IMR-90 (cell line): ENCODE results near the gene OSGIN1. TPM values are rescaled to one million over a fixed set of nuclear protein-coding genes. Genes with fewer than 3 reads are reported as not detected.

ENCODE experiments used
- ATAC-seq: fragments of 200-7000 bp; cut with Tn5 transposase; 2 replicates; pipeline ENCODE4 v1.9.1; 2020; ENCODE audit warnings: low read depth, mild to moderate bottlenecking, moderate library complexity
- BruUV-seq: library from RNA; stranded (reverse); fragments of 400-500 nt; replicated peaks from 2 replicates; lab custom pipeline; 2021; lab: Mats Ljungman, UMichigan
- CTCF ChIA-PET: fragments of 300-600 bp; formaldehyde crosslinking; extraction: SDS; loops from one replicate; lab custom pipeline; 2021; ENCODE audit warnings: antibody characterized with exemption; lab: Yijun Ruan, JAX
- POLR2A ChIA-PET: fragments of 300-600 bp; sonication (Branson Sonifier 250); formaldehyde crosslinking; loops from one replicate; lab custom pipeline; 2022; ENCODE audit warnings: antibody characterized with exemption; ENCODE audit not compliant: unreplicated experiment; lab: Charles Lee
- DNase-seq: peaks from one replicate; pipeline ENCODE4 v3.0.0; 2013
- H2AFZ ChIP-seq: replicated peaks from 2 replicates; pipeline ENCODE3; 2013; ENCODE audit warnings: low read length, mild to moderate bottlenecking; ENCODE audit not compliant: poor library complexity
- H2AK5ac ChIP-seq: 2 replicates; pipeline ENCODE4 v1.6.1; 2013; ENCODE audit warnings: low read depth, low read length, inconsistent platforms
- H2AK9ac ChIP-seq: replicated peaks from 2 replicates; pipeline ENCODE3; 2013; ENCODE audit warnings: mild to moderate bottlenecking, low read depth, low read length, moderate library complexity; ENCODE audit not compliant: poor library complexity
- H2BK120ac ChIP-seq: 2 replicates; pipeline ENCODE4 v1.6.1; 2013; ENCODE audit warnings: low read depth, low read length, inconsistent platforms
- H2BK15ac ChIP-seq: 3 replicates; pipeline ENCODE4 v1.6.1; 2013; ENCODE audit warnings: low read depth, low read length, inconsistent platforms
- H2BK20ac ChIP-seq: 2 replicates; pipeline ENCODE4 v1.6.1; 2013; ENCODE audit warnings: low read depth, mild to moderate bottlenecking, inconsistent platforms, low read length, moderate library complexity
- H2BK5ac ChIP-seq: 2 replicates; pipeline ENCODE4 v1.6.1; 2013; ENCODE audit warnings: mild to moderate bottlenecking, low read depth, low read length, inconsistent platforms; ENCODE audit not compliant: poor library complexity, severe bottlenecking
- H3K14ac ChIP-seq: replicated peaks from 2 replicates; pipeline ENCODE4 v1.6.1; 2013; ENCODE audit warnings: low read depth, low read length, inconsistent platforms
- H3K18ac ChIP-seq: 2 replicates; pipeline ENCODE4 v1.6.1; 2013; ENCODE audit warnings: low read depth, low read length, control low read depth
- H3K23ac ChIP-seq: 2 replicates; pipeline ENCODE4 v1.6.1; 2013; ENCODE audit warnings: low read depth, low read length, inconsistent platforms
- H3K27ac ChIP-seq: 2 replicates; pipeline ENCODE4 v1.5.1; 2013; ENCODE audit warnings: mild to moderate bottlenecking, control low read depth, low read length; ENCODE audit not compliant: insufficient read depth
- H3K27me3 ChIP-seq: 2 replicates; pipeline ENCODE4 v1.6.1; 2013; ENCODE audit warnings: low read length; ENCODE audit not compliant: control insufficient read depth, insufficient read depth
- H3K36me3 ChIP-seq: 2 replicates; pipeline ENCODE4 v1.6.1; 2013; ENCODE audit warnings: low read length, mixed read lengths; ENCODE audit not compliant: control insufficient read depth, insufficient read depth
- H3K4ac ChIP-seq: 2 replicates; pipeline ENCODE4 v1.6.1; 2013; ENCODE audit warnings: low read depth, low read length, inconsistent platforms
- H3K4me1 ChIP-seq: 2 replicates; pipeline ENCODE4 v1.6.1; 2013; ENCODE audit warnings: low read length, mixed read lengths; ENCODE audit not compliant: control insufficient read depth, insufficient read depth
- H3K4me2 ChIP-seq: 2 replicates; pipeline ENCODE4 v1.6.1; 2013; ENCODE audit warnings: low read depth, mild to moderate bottlenecking, control low read depth, low read length, moderate library complexity
- H3K4me3 ChIP-seq: 2 replicates; pipeline ENCODE4 v1.5.1; 2013; ENCODE audit warnings: low read depth, mild to moderate bottlenecking, control low read depth, low read length, moderate library complexity; ENCODE audit not compliant: insufficient read depth
- H3K56ac ChIP-seq: 2 replicates; pipeline ENCODE4 v1.6.1; 2013; ENCODE audit warnings: low read length, inconsistent platforms; ENCODE audit not compliant: insufficient read depth; ENCODE audit errors: extremely low read depth
- H3K79me1 ChIP-seq, 2 experiments: 2 replicates each; pipeline ENCODE4 v1.6.1; 2013; ENCODE audit warnings: low read length in 2 of 2, inconsistent platforms in 1 of 2, low read depth in 1 of 2
- H3K9ac ChIP-seq: 2 replicates; pipeline ENCODE4 v1.6.1; 2013; ENCODE audit warnings: low read depth, low read length, control low read depth
- H3K9me1 ChIP-seq: 2 replicates; pipeline ENCODE4 v1.6.1; 2013; ENCODE audit warnings: low read length, inconsistent platforms; ENCODE audit not compliant: insufficient read depth
- H3K9me3 ChIP-seq: 2 replicates; pipeline ENCODE4 v1.6.1; 2013; ENCODE audit warnings: low read length; ENCODE audit not compliant: control insufficient read depth, insufficient read depth
- H4K20me1 ChIP-seq: 2 replicates; pipeline ENCODE4 v1.6.1; 2013; ENCODE audit warnings: low read length, inconsistent platforms; ENCODE audit not compliant: insufficient read depth
- H4K5ac ChIP-seq: 2 replicates; pipeline ENCODE4 v1.6.1; 2013; ENCODE audit warnings: mild to moderate bottlenecking, low read depth, low read length, control low read depth
- H4K8ac ChIP-seq, 2 experiments: 2 replicates each; pipeline ENCODE4 v1.6.1; 2013; ENCODE audit warnings: low read depth in 2 of 2, low read length in 2 of 2, control low read depth in 1 of 2, inconsistent platforms in 1 of 2
- H4K91ac ChIP-seq: 2 replicates; pipeline ENCODE4 v1.6.1; 2013; ENCODE audit warnings: low read depth, low read length, inconsistent platforms; ENCODE audit not compliant: insufficient read depth
- RCOR1 ChIP-seq: IDR thresholded peaks from 2 replicates; pipeline ENCODE4 v1.6.1; 2012; ENCODE audit warnings: mild to moderate bottlenecking, low read length, improper control_type of control experiment; ENCODE audit not compliant: insufficient replicate concordance
- WGBS, 2 experiments: methylation state at CpG; one replicate each; pipeline versions ENCODE4 v1.1.5 to v1.1.7; 2013; ENCODE audit warnings: missing lambda C conversion rate in 2 of 2; ENCODE audit not compliant: insufficient read length in 1 of 2; ENCODE audit errors: extremely low coverage in 2 of 2; 5-methylcytosine and 5-hydroxymethylcytosine counted together
- dilution Hi-C: fragments of 300-500 bp; cut with HindIII; formaldehyde crosslinking; loops from one replicate; pipeline ENCODE4 v1.14.3; 2018; ENCODE audit warnings: low sequenced_read_pairs; ENCODE audit not compliant: unreplicated experiment
- in situ Hi-C: fragments of 300-500 bp; cut with MboI; formaldehyde crosslinking; loops from 3 replicates; pipeline ENCODE4 v1.14.3; 2019; ENCODE audit warnings: low sequenced_read_pairs, inconsistent platforms, mixed read lengths
- intact Hi-C: fragments of 100-400 bp; cut with micrococcal nuclease; formaldehyde crosslinking; loops from 2 replicates; pipeline ENCODE4 v1.10.0; 2022
- polyA plus RNA-seq, 3 experiments: library from polyadenylated mRNA; depleted of rRNA; stranded (reverse); fragments of >200 nt; gene quantifications; 2 replicates each; pipeline ENCODE4 v1.2.3, GENCODE V29; 2012; ENCODE audit warnings: low replicate concordance in 1 of 3
- total RNA-seq: library from RNA; depleted of rRNA; stranded (reverse); fragments of >200 nt; gene quantifications from 2 replicates; pipeline ENCODE4 v1.2.3, GENCODE V29; 2012

Gene OSGIN1
- total and polyA plus RNA-seq, 2 of the 4 experiments (the other 2 are of a cell fraction) = 0.90 to 6.4 TPM

- H4K8ac ChIP-seq = no peak overlapping the region
- H4K5ac ChIP-seq = no peak overlapping the region
- no peak overlapping the region for H4K91ac ChIP-seq
- no peaks in the 10 kb centered on the region for H3K79me1 ChIP-seq
- no peaks in the 10 kb centered on the region for H4K20me1 ChIP-seq
- no peaks in the 10 kb centered on the region; the same call in 1 of the 2 replicates for H3K9me1 ChIP-seq
- H3K36me3 ChIP-seq = no peaks in the 10 kb centered on the region
- dilution Hi-C loops (no loop called here), intact Hi-C loops (no loop called here), in situ Hi-C loops (no loop called here)
- H3K9me3 ChIP-seq = no peaks in the 10 kb centered on the region
- H3K4me2 ChIP-seq = no peak overlapping the region
- H3K27ac ChIP-seq = no peak overlapping the region
- H3K4me1 ChIP-seq = peaks cover 6% of the 10 kb centered on the region
- H2AK9ac ChIP-seq = no peak overlapping the region
- no TSS peak for BruUV-seq
- POLR2A ChIA-PET = no interaction called here
- H2AFZ ChIP-seq = no peak overlapping the region
- H3K18ac ChIP-seq = no peak overlapping the region
- H2BK20ac ChIP-seq = no peak overlapping the region
- DNase-seq = no peak
- no peak overlapping the region for H2AK5ac ChIP-seq
- H3K56ac ChIP-seq = no peak overlapping the region
- CTCF ChIA-PET = no interaction called here
- H3K14ac ChIP-seq = no peak overlapping the region
- H2BK120ac ChIP-seq = no peak overlapping the region
- no peak overlapping the region for H3K9ac ChIP-seq
- H3K23ac ChIP-seq = no peak overlapping the region
- 66% methylated on average over 5 of the region's 12 CpGs; no CpG with 5 or more reads in 1 of the 2 experiments for whole genome bisulfite sequencing, 2 experiments
- no peak for TF ChIP-seq RCOR1
- ATAC-seq = no peak
- H3K4ac ChIP-seq = no peak overlapping the region
- H3K27me3 ChIP-seq = no peaks in the 10 kb centered on the region; the same call in 1 of the 2 replicates
- no peak overlapping the region for H2BK5ac ChIP-seq
- H3K4me3 ChIP-seq = no peak overlapping the region
- H2BK15ac ChIP-seq = no peak overlapping the region
Observed at GRCh38 chr16:83934684-83934977, 18.4 kb upstream of the OSGIN1 start.
